Measurements from ENCODE around the gene DGKQ. TPM values are rescaled to one million over a fixed set of nuclear protein-coding genes. Genes with fewer than 3 reads are reported as not detected.

DGKQ gene
- total and polyA plus RNA-seq, 2 of the 13 experiments (the other 11 are each of a cell fraction or from before 2014, with no cell fraction given): 4.5 to 7.2 TPM

DNA sequence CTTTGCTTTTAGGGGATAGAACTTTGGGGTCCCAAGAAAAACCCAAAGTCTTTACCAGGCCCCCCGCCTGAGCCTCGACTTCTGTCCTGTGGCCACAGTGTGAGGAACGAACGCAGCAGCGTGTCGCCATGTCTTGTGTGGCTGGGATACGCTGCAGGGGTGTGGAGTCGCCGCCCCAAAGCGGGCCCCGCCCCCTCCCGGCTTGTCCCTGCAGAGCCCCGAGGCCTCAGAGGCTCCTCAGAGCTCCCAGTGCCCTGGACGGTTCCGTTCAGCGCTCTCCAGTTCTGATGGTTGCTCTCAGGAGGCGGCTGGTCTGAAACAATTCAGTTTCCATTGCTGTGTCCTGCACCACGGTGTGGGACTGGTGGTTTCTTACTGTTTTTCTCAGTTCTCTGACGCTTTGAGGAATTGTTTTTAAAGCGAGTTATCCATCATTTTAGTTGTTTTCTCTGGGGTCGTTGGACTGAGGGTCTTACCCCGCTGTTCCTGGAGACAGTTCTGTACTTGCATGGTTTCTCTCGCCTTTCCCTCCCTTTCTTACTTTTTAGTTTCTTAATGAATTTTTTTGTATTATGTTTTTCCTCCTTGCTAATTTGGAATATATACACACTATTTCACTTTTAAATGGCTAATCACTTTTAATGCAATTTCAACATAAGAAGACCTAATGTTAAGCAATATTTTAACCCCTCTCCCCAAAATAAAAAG lies 11.9 kb upstream of the DGKQ start:
- 14% methylated on average over 9 of the region's 23 CpGs for WGBS (ENCODE audit: low lambda C conversion rate)
- CTCF ChIA-PET (ENCODE audit: low intra/inter-chr PET ratio, low total read pairs): no interaction called here
- TF ChIP-seq KLF6 (CRISPR knock-in tag; IDR thresholded peaks at IDR 0.05) (no peak), ATF6 (CRISPR knock-in tag; conservative IDR thresholded peaks at IDR 0.05) (no peak), HNRNPH1 (optimal IDR thresholded peaks at IDR 0.05; ENCODE audit: low read depth, low read length) (peak; percentile 55), DPF2 (CRISPR knock-in tag; IDR thresholded peaks at IDR 0.05; ENCODE audit: borderline replicate concordance, low read depth) (no peak), PHF21A (CRISPR knock-in tag; IDR thresholded peaks at IDR 0.05) (no peak), ZNF264 (CRISPR knock-in tag; IDR thresholded peaks at IDR 0.05) (no peak), HDAC2 (CRISPR knock-in tag; IDR thresholded peaks at IDR 0.05) (0 out of 2 replicates have a peak, but pooled peaks have one; percentile 29), ZNF724P (CRISPR knock-in tag; IDR thresholded peaks at IDR 0.05; ENCODE audit: borderline replicate concordance) (no peak), SMARCE1 (IDR thresholded peaks at IDR 0.05; ENCODE audit: borderline replicate concordance) (no peak), ZNF367 (CRISPR knock-in tag; IDR thresholded peaks at IDR 0.05; ENCODE audit: borderline replicate concordance) (no peak), ZNF558 (CRISPR knock-in tag; IDR thresholded peaks at IDR 0.05; ENCODE audit: borderline replicate concordance) (no peak), ZBTB20 (CRISPR knock-in tag; IDR thresholded peaks at IDR 0.05; ENCODE audit: borderline replicate concordance, low read depth) (no peak), POGZ (CRISPR knock-in tag; IDR thresholded peaks at IDR 0.05) (no peak), SALL1 (CRISPR knock-in tag; IDR thresholded peaks at IDR 0.05) (peak; percentile 36; the same call in 1 of the 2 replicates), FLYWCH1 (CRISPR knock-in tag; IDR thresholded peaks at IDR 0.05) (no peak), TOPORS (CRISPR knock-in tag; IDR thresholded peaks at IDR 0.05) (peak; percentile 67; the same call in 1 of the 2 replicates), CHD4 (IDR thresholded peaks at IDR 0.05; ENCODE audit: borderline replicate concordance, low read length) (no peak)
- TF ChIP-seq, protein P1, sequence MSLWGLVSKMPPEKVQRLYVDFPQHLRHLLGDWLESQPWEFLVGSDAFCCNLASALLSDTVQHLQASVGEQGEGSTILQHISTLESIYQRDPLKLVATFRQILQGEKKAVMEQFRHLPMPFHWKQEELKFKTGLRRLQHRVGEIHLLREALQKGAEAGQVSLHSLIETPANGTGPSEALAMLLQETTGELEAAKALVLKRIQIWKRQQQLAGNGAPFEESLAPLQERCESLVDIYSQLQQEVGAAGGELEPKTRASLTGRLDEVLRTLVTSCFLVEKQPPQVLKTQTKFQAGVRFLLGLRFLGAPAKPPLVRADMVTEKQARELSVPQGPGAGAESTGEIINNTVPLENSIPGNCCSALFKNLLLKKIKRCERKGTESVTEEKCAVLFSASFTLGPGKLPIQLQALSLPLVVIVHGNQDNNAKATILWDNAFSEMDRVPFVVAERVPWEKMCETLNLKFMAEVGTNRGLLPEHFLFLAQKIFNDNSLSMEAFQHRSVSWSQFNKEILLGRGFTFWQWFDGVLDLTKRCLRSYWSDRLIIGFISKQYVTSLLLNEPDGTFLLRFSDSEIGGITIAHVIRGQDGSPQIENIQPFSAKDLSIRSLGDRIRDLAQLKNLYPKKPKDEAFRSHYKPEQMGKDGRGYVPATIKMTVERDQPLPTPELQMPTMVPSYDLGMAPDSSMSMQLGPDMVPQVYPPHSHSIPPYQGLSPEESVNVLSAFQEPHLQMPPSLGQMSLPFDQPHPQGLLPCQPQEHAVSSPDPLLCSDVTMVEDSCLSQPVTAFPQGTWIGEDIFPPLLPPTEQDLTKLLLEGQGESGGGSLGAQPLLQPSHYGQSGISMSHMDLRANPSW (CRISPR knock-in tag; IDR thresholded peaks at IDR 0.05; ENCODE audit: borderline replicate concordance): no peak
- TF ChIP-seq, protein P2, sequence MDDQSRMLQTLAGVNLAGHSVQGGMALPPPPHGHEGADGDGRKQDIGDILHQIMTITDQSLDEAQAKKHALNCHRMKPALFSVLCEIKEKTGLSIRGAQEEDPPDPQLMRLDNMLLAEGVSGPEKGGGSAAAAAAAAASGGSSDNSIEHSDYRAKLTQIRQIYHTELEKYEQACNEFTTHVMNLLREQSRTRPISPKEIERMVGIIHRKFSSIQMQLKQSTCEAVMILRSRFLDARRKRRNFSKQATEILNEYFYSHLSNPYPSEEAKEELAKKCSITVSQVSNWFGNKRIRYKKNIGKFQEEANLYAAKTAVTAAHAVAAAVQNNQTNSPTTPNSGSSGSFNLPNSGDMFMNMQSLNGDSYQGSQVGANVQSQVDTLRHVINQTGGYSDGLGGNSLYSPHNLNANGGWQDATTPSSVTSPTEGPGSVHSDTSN (CRISPR knock-in tag; IDR thresholded peaks at IDR 0.05; ENCODE audit: borderline replicate concordance): no peak

More for the DNA sequence above, 11.9 kb upstream of the DGKQ start:
- Histone ChIP-seq H3K36me3 (replicated peaks in 1 of 2; ENCODE audit: control insufficient read depth in 1 of 2, insufficient read depth in 2 of 2, low read length in 2 of 2) (peaks cover 3 to 12% of the 10 kb centered on the region in 2 experiments; a peak in 4 of 5 replicates), H3K4me2 (ENCODE audit: low read depth, low read length) (peak overlapping the region; percentile 91), H3K9me3 (ENCODE audit: low read length) (no peaks in the 10 kb centered on the region), H3K4me3 (replicated peaks in 1 of 3; ENCODE audit: insufficient read depth in 1 of 3, low read depth in 2 of 3, low read length in 3 of 3) (peak overlapping the region; percentile 24 to 75 (median 55)), H3K79me2 (ENCODE audit: insufficient read depth, low read length) (no peaks in the 10 kb centered on the region), H4K20me1 (ENCODE audit: insufficient read depth, low read length) (no peaks in the 10 kb centered on the region), H3K4me1 (ENCODE audit: insufficient read depth, low read length) (peaks cover 29% of the 10 kb centered on the region), H3K9ac (ENCODE audit: insufficient read depth, low read depth, low read length) (peak overlapping the region; percentile 69), H3K27me3 (ENCODE audit: control insufficient read depth in 1 of 2, insufficient read depth in 2 of 2, low read length in 2 of 2) (peaks cover 0 to 10% of the 10 kb centered on the region in 2 experiments; a peak in 1 of 5 replicates), H2AFZ (ENCODE audit: low read length) (no peak overlapping the region), H3K27ac (ENCODE audit: extremely low read length, insufficient read depth, low read length) (no peak overlapping the region)
- peak; percentile 65 for DNase-seq (ENCODE audit: low spot score)
- peak; percentile 75 for FAIRE-seq
- POLR2A ChIA-PET: interaction anchor here (1.0 to 3.2 kb wide), 5 partner anchors 8 to 54 kb away, joined by 3 to 25 read pairs (median 4); partner anchors contain the start of genes GAK, SLC26A1 and TMEM175
- in situ Hi-C loops (cut with HindIII; ENCODE audit: extremely low pct_ligation_motif_present, low pct_unique_long_range_greater_than_20kb): loop anchor here (5.0 to 10.0 kb wide), 2 partner anchors 53 to 170 kb away; partner anchors contain the start of genes GAK and TMEM175
- BruUV-seq (replicated peaks): TSS peak; percentile 38
- intact Hi-C loops (cut with micrococcal nuclease; ENCODE audit: unreplicated experiment): no loop called here
- peak; percentile 62 for ATAC-seq
